RPMI7951 (cell line): ENCODE results near the gene PCDH15. TPM values are rescaled to one million over a fixed set of nuclear protein-coding genes. Genes with fewer than 3 reads are reported as not detected.

Experiments used
- DNase-seq: peaks from one replicate; pipeline ENCODE4 v3.0.0-alpha.2; 2012; ENCODE audit warnings: low read depth
- total RNA-seq: library from RNA; depleted of rRNA; stranded (reverse); fragments of >200 nt; shearing (Covaris generic); gene quantifications from 2 replicates; pipeline ENCODE4 v1.2.3, GENCODE V29; 2014

Gene PCDH15
- total RNA-seq, 1 experiment from 2014 or later, result not detected

DNA sequence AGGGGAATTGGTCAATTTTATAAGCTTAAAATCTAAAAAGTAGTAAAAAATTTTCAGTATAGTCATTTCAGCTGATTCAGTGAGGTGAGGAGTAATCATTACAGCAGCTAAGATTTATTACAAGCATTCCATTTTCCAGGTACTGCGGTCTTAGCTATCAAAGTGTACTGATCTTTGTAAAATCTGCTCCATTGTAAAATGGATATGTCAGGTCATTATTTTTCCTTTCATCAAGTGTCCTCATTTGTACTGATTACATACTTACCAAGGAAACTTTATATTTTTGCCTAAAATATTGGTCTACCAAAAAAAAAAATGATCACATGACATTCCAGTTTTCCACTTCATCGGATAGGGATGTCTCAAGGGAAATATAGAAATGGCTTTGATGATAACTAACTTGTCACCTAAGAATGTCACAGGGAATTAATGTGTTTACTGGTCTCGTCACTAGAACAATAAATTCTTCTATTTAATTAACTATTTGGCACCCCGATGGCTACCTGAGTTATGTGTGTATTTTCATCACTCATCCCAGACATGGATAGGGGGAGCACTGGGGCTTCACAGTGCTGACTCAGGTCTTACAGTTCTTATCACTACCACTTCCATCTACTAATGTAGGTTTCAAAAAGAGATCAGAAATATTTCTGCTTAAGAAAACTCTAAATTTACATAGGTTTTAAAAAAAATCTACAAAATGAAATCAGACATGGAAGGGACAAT is 948.4 kb downstream of the PCDH15 start:
- no peak for DNase-seq

- DNase-seq, result no peak
Observed at GRCh38 chr10:53846809-53847208, 954.2 kb downstream of the PCDH15 start.

- DNase-seq, result no peak
Observed at GRCh38 chr10:53843736-53844362, 957.2 kb downstream of the PCDH15 start.

GRCh38 chr10:53841483-53842145 is 959.4 kb downstream of the PCDH15 start:
- DNase-seq, result no peak

GRCh38 chr10:53840653-53841052 is 960.4 kb downstream of the PCDH15 start:
- DNase-seq, result no peak

DNA sequence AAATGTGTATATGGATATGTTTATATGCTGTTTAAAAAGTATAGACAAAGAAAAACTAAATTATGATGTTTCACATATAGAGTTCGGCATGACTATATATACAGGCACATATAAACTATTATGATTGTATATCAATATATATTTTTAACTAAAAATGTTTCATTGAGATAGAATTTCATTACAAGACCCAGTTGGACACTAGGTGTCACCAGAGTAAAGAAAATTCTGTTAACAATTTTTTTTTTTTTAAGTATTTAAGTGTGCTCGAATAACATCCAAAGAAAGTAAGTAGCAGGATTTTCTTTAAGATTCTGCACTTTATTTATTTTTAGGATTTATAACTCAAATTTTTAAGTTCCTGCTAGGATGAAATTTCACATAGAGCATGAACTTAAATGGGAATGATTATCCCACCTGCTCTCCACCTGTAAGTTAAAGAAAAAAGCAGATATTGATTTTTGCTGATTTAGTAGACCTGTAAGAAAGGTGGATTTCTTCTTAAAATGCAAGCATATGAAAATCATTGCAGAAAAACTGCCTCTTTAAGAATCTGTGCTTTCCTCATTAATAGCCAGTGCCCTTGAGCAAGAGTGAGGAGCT is 961.5 kb downstream of the PCDH15 start:
- DNase-seq, result peak; percentile 2

GRCh38 chr10:53836638-53837037 is 964.4 kb downstream of the PCDH15 start:
- DNase-seq, result no peak

- DNase-seq, result no peak
Observed at GRCh38 chr10:53833908-53834307, 967.1 kb downstream of the PCDH15 start.

DNA sequence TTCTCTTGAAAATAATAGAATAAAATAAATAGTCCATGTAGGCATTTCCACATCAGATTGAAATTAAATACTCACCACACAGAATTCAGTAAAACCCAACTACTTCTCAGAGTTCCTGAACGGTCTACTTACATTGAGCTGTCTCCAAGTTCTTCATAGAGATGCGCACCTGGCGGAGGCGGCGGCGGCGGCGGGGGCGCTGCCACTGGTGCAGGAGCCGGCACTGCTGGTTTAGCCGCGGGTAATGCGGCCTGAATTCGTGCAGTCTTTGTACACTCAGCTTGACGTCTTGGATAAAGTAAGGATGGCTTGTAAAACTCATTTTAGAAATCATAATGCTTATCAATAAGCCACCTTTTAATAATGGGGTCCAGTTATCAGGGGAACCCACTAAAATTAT is 973.8 kb downstream of the PCDH15 start:
- no peak for DNase-seq

GRCh38 chr10:53808677-53809372 is 992.2 kb downstream of the PCDH15 start:
- DNase-seq, result no peak

GRCh38 chr10:53786236-53786900 is 1014.7 kb downstream of the PCDH15 start:
- DNase-seq, result no peak

DNA sequence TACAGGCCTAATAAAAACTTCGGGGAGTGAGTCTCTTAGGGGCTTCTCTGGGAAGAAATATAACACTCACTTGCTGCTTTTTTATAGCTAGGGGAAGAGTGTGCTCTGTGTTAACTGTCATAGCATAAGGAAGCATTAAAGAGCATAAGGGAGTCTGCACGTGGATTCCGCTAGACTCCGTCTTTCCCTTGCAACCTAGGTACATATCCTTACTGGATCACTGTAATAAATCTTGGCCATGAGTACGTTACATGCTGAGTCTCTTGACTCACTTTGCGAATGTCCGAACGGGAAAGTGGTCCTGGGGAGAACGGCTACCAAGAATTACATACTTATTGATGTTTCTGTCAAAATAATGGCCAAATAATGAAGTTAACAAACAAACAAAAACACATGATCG is 1029.3 kb downstream of the PCDH15 start:
- no peak for DNase-seq

- DNase-seq, result no peak
Observed at GRCh38 chr10:53770903-53771302, 1030.1 kb downstream of the PCDH15 start.

DNA sequence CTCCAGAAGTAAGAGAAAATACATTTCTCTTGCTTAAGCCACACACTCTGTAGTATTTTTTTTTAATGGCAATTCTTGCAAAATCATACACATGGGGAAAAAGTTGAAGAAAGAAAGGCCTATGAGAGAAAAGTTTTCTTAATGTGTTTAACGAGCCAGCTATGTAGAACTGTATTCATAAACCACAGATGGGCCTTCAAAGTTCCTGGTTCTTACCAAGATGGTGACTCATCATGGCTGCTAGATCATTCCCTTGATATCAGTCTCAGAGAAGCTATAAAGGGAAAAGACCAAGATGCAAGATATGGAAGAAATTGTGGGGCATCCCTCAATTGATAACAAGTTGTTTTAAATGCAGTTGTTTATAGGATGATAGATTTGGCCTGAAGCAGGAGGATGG is 1035.7 kb downstream of the PCDH15 start:
- DNase-seq, result peak; percentile 2

DNA sequence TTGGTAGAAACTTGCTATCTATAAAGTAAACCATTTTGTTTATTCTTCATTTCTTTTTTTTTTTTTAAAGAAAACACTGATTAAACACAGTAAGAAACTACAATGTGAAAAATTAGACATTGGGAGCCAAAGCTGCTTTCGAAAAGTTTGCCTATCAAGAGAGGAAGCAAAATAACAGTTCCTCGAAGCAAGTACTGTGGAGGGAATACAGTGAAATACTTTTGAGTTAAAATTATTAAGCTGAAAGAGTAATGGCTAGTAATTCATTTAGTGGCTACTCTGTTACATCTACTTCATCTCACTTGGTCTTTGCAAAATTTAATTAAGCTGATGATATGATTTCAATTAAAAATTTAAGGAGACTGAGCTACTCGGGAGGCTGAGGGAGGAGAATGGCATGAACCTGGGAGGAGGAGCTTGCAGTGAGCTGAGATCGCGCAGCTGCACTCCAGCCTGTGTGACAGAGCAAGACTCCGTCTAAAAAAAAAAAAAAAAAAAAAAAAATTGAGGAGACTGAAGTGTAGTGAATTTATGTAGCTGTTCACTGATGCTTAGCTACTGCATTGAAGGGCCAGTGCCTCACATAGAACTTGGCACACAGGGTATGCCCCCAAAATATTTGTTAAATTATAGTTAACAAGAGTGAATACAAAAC is 1046.3 kb downstream of the PCDH15 start:
- no peak for DNase-seq
